ENCODE data around the gene GFY.

GRCh38 chr19:49408816-49409440 lies 16.3 kb upstream of the GFY start:
- TF ChIP-seq EZH2 (optimal IDR thresholded peaks at IDR 0.05; ENCODE audit: low read depth, low read length) (no peak), CTCF (IDR thresholded peaks at IDR 0.05; ENCODE audit: low read length) (no peak)
